ENCODE results near the gene SERGEF. TPM values are rescaled to one million over a fixed set of nuclear protein-coding genes. Genes with fewer than 3 reads are reported as not detected.

Gene SERGEF
- total RNA-seq, 2 experiments from 2014 or later = 40.2 to 41.7 TPM

- intact Hi-C loops (cut with micrococcal nuclease) = no loop called here
- DNase-seq = no peak
Observed at GRCh38 chr11:17813391-17814059, 199.3 kb downstream of the SERGEF start.

GRCh38 chr11:17812865-17813187 is 200.0 kb downstream of the SERGEF start:
- intact Hi-C loops (cut with micrococcal nuclease) = no loop called here
- Mint-ChIP-seq H3K4me3 (no peak overlapping the region), H3K9me3 (no peaks in the 10 kb centered on the region), H3K4me1 (ENCODE audit: low read depth) (no peaks in the 10 kb centered on the region), H3K36me3 (ENCODE audit: low read depth) (peaks cover 12% of the 10 kb centered on the region), H3K27ac (no peak overlapping the region), H3K27me3 (ENCODE audit: low read depth) (no peaks in the 10 kb centered on the region)
- DNase-seq = no peak
- CTCF ChIA-PET = no interaction called here

More at GRCh38 chr11:17813391-17814059, 199.3 kb downstream of the SERGEF start:
- Mint-ChIP-seq H3K36me3 (ENCODE audit: low read depth) (peaks cover 8% of the 10 kb centered on the region), H3K27ac (no peak overlapping the region), H3K9me3 (no peaks in the 10 kb centered on the region), H3K27me3 (ENCODE audit: low read depth) (no peaks in the 10 kb centered on the region), H3K4me3 (no peak overlapping the region), H3K4me1 (ENCODE audit: low read depth) (no peaks in the 10 kb centered on the region)
- CTCF ChIA-PET = no interaction called here

- intact Hi-C loops (cut with micrococcal nuclease) = no loop called here
- Mint-ChIP-seq H3K4me1 (ENCODE audit: low read depth) (no peaks in the 10 kb centered on the region), H3K4me3 (no peak overlapping the region), H3K27me3 (ENCODE audit: low read depth) (no peaks in the 10 kb centered on the region), H3K36me3 (ENCODE audit: low read depth) (peaks cover 12% of the 10 kb centered on the region), H3K9me3 (no peaks in the 10 kb centered on the region), H3K27ac (no peak overlapping the region)
- no peak for DNase-seq
- CTCF ChIA-PET = no interaction called here
Observed at GRCh38 chr11:17812091-17812864, 200.6 kb downstream of the SERGEF start.

- no peaks in the 10 kb centered on the region for H3K27me3 Mint-ChIP-seq (ENCODE audit: low read depth)
- intact Hi-C loops (cut with micrococcal nuclease) = no loop called here
- CTCF ChIA-PET = no interaction called here
Observed at GRCh38 chr11:17811352-17811751, 201.5 kb downstream of the SERGEF start.

GRCh38 chr11:17810746-17811145 is 202.1 kb downstream of the SERGEF start:
- intact Hi-C loops (cut with micrococcal nuclease) = no loop called here
- no peaks in the 10 kb centered on the region for H3K27me3 Mint-ChIP-seq (ENCODE audit: low read depth)
- CTCF ChIA-PET = interaction anchor here (0.9 kb wide), 1 partner anchor 15 kb away, joined by 3 read pairs; no protein-coding TSS in a partner anchor

More at GRCh38 chr11:17811352-17811751, 201.5 kb downstream of the SERGEF start:
- H3K36me3 Mint-ChIP-seq (ENCODE audit: low read depth) = peaks cover 12% of the 10 kb centered on the region
- H3K4me1 Mint-ChIP-seq (ENCODE audit: low read depth) = no peaks in the 10 kb centered on the region
- no peak for DNase-seq
- H3K4me3 Mint-ChIP-seq = no peak overlapping the region
- no peaks in the 10 kb centered on the region for H3K9me3 Mint-ChIP-seq
- no peak overlapping the region for H3K27ac Mint-ChIP-seq

GRCh38 chr11:17810041-17810440 is 202.8 kb downstream of the SERGEF start:
- Mint-ChIP-seq H3K9me3 (no peaks in the 10 kb centered on the region), H3K4me3 (no peak overlapping the region), H3K36me3 (ENCODE audit: low read depth) (peaks cover 12% of the 10 kb centered on the region), H3K27me3 (ENCODE audit: low read depth) (no peaks in the 10 kb centered on the region), H3K4me1 (ENCODE audit: low read depth) (no peaks in the 10 kb centered on the region), H3K27ac (no peak overlapping the region)
- no peak for DNase-seq
- CTCF ChIA-PET = interaction anchor here (0.9 kb wide), 1 partner anchor 15 kb away, joined by 3 read pairs; no protein-coding TSS in a partner anchor
- intact Hi-C loops (cut with micrococcal nuclease) = no loop called here

More at GRCh38 chr11:17810746-17811145, 202.1 kb downstream of the SERGEF start:
- DNase-seq = no peak
- H3K36me3 Mint-ChIP-seq (ENCODE audit: low read depth) = peaks cover 12% of the 10 kb centered on the region
- H3K4me3 Mint-ChIP-seq = no peak overlapping the region
- no peak overlapping the region for H3K27ac Mint-ChIP-seq
- H3K4me1 Mint-ChIP-seq (ENCODE audit: low read depth) = no peaks in the 10 kb centered on the region
- no peaks in the 10 kb centered on the region for H3K9me3 Mint-ChIP-seq

GRCh38 chr11:17807034-17807433 is 205.8 kb downstream of the SERGEF start:
- intact Hi-C loops (cut with micrococcal nuclease) = no loop called here
- CTCF ChIA-PET = no interaction called here
- Mint-ChIP-seq H3K4me1 (ENCODE audit: low read depth) (no peaks in the 10 kb centered on the region), H3K27ac (no peak overlapping the region), H3K4me3 (no peak overlapping the region), H3K36me3 (ENCODE audit: low read depth) (peaks cover 12% of the 10 kb centered on the region), H3K27me3 (ENCODE audit: low read depth) (no peaks in the 10 kb centered on the region), H3K9me3 (no peaks in the 10 kb centered on the region)
- DNase-seq = no peak

- intact Hi-C loops (cut with micrococcal nuclease) = no loop called here
- Mint-ChIP-seq H3K9me3 (no peaks in the 10 kb centered on the region), H3K27ac (no peak overlapping the region), H3K4me3 (no peak overlapping the region), H3K36me3 (ENCODE audit: low read depth) (peaks cover 6% of the 10 kb centered on the region), H3K4me1 (ENCODE audit: low read depth) (no peaks in the 10 kb centered on the region), H3K27me3 (ENCODE audit: low read depth) (no peaks in the 10 kb centered on the region)
- CTCF ChIA-PET = no interaction called here
- no peak for DNase-seq
Observed at GRCh38 chr11:17805873-17806272, 207.0 kb downstream of the SERGEF start.

- no peak for DNase-seq
- Mint-ChIP-seq H3K27me3 (ENCODE audit: low read depth) (no peaks in the 10 kb centered on the region), H3K36me3 (ENCODE audit: low read depth) (peaks cover 6% of the 10 kb centered on the region), H3K9me3 (no peaks in the 10 kb centered on the region), H3K27ac (no peak overlapping the region), H3K4me1 (ENCODE audit: low read depth) (no peaks in the 10 kb centered on the region), H3K4me3 (no peak overlapping the region)
- CTCF ChIA-PET = no interaction called here
- intact Hi-C loops (cut with micrococcal nuclease) = no loop called here
Observed at GRCh38 chr11:17805043-17805442, 207.8 kb downstream of the SERGEF start.

- DNase-seq = no peak
- peaks cover 5% of the 10 kb centered on the region for H3K36me3 Mint-ChIP-seq (ENCODE audit: low read depth)
- H3K27ac Mint-ChIP-seq = no peak overlapping the region
- CTCF ChIA-PET = no interaction called here
- no peaks in the 10 kb centered on the region for H3K4me1 Mint-ChIP-seq (ENCODE audit: low read depth)
- no peaks in the 10 kb centered on the region for H3K27me3 Mint-ChIP-seq (ENCODE audit: low read depth)
- intact Hi-C loops (cut with micrococcal nuclease) = no loop called here
- H3K4me3 Mint-ChIP-seq = no peak overlapping the region
- H3K9me3 Mint-ChIP-seq = no peaks in the 10 kb centered on the region
Observed at GRCh38 chr11:17803754-17804334, 209.0 kb downstream of the SERGEF start.

GRCh38 chr11:17802491-17802890 is 210.4 kb downstream of the SERGEF start:
- H3K9me3 Mint-ChIP-seq = no peaks in the 10 kb centered on the region
- peaks cover 1% of the 10 kb centered on the region for H3K36me3 Mint-ChIP-seq (ENCODE audit: low read depth)
- intact Hi-C loops (cut with micrococcal nuclease) = no loop called here
- CTCF ChIA-PET = no interaction called here
- no peak for DNase-seq
- no peaks in the 10 kb centered on the region for H3K4me1 Mint-ChIP-seq (ENCODE audit: low read depth)
- H3K27me3 Mint-ChIP-seq (ENCODE audit: low read depth) = no peaks in the 10 kb centered on the region
- no peak overlapping the region for H3K4me3 Mint-ChIP-seq
- H3K27ac Mint-ChIP-seq = no peak overlapping the region

- Mint-ChIP-seq H3K4me3 (no peak overlapping the region), H3K4me1 (ENCODE audit: low read depth) (no peaks in the 10 kb centered on the region), H3K36me3 (ENCODE audit: low read depth) (peaks cover 1% of the 10 kb centered on the region), H3K27me3 (ENCODE audit: low read depth) (no peaks in the 10 kb centered on the region), H3K27ac (no peak overlapping the region), H3K9me3 (no peaks in the 10 kb centered on the region)
- intact Hi-C loops (cut with micrococcal nuclease) = no loop called here
- no peak for DNase-seq
- CTCF ChIA-PET = no interaction called here
Observed at GRCh38 chr11:17801166-17801565, 211.7 kb downstream of the SERGEF start.

GRCh38 chr11:17799147-17799546 is 213.7 kb downstream of the SERGEF start:
- no peak for DNase-seq
- Mint-ChIP-seq H3K9me3 (no peaks in the 10 kb centered on the region), H3K27me3 (ENCODE audit: low read depth) (no peaks in the 10 kb centered on the region), H3K36me3 (ENCODE audit: low read depth) (peaks cover 1% of the 10 kb centered on the region), H3K4me1 (ENCODE audit: low read depth) (no peaks in the 10 kb centered on the region), H3K27ac (no peak overlapping the region), H3K4me3 (no peak overlapping the region)
- intact Hi-C loops (cut with micrococcal nuclease) = no loop called here
- CTCF ChIA-PET = no interaction called here
